AG04450 (cell line): Measurements from ENCODE around the gene SATB1. TPM values are rescaled to one million over a fixed set of nuclear protein-coding genes. Genes with fewer than 3 reads are reported as not detected.

Experiments used
- CTCF ChIA-PET: fragments of 300-600, 350-600 bp; formaldehyde crosslinking; extraction: SDS; loops from one replicate; lab custom pipeline; 2022; ENCODE audit warnings: antibody characterized with exemption, inconsistent platforms; lab: Charles Lee
- POLR2A ChIA-PET: fragments of 350-600 bp; formaldehyde crosslinking; extraction: SDS; loops from one replicate; lab custom pipeline; 2021; ENCODE audit warnings: antibody characterized with exemption, inconsistent platforms; lab: Yijun Ruan, JAX
- DNase-seq: peaks from one replicate; pipeline ENCODE4 v3.0.0-alpha.2; 2011; ENCODE audit warnings: low read depth, low spot score
- H3K27ac ChIP-seq: one replicate; pipeline ENCODE4 v1.5.1; 2012; ENCODE audit warnings: low read depth, low read length, control low read depth
- H3K27me3 ChIP-seq: one replicate; pipeline ENCODE4 v1.6.0; 2012; ENCODE audit warnings: low read length; ENCODE audit not compliant: control insufficient read depth, insufficient read depth
- H3K4me3 ChIP-seq: 2 replicates; pipeline ENCODE4 v1.5.1; 2011; ENCODE audit warnings: mild to moderate bottlenecking, low read depth, low read length, control low read depth
- H3K9me3 ChIP-seq: 2 replicates; pipeline ENCODE4 v1.5.1; 2012; ENCODE audit warnings: low read length; ENCODE audit not compliant: control insufficient read depth, insufficient read depth
- CTCF ChIP-seq: IDR thresholded peaks from 2 replicates; pipeline ENCODE4 v1.5.1; 2011; ENCODE audit warnings: low read depth, low read length, control low read depth, inconsistent platforms
- polyA plus RNA-seq: library from polyadenylated mRNA; depleted of rRNA; stranded (reverse); fragments of >200 nt; gene quantifications from 2 replicates; pipeline ENCODE4 v1.2.3, GENCODE V29; 2011

Gene SATB1
- polyA plus RNA-seq, 1 experiment, result 12.3 TPM

- TF ChIP-seq CTCF, result no peak
- ChIA-PET POLR2A (no interaction called here), CTCF (no interaction called here)
- DNase-seq, result no peak
- no peak overlapping the region for H3K27ac ChIP-seq
- H3K27me3 ChIP-seq, result no peaks in the 10 kb centered on the region
- H3K4me3 ChIP-seq, result no peak overlapping the region
- no peaks in the 10 kb centered on the region for H3K9me3 ChIP-seq
These were observed 75.8 kb downstream of the SATB1 start for GRCh38 chr3:18349197-18349798.

- Histone ChIP-seq H3K27me3 (no peaks in the 10 kb centered on the region), H3K9me3 (no peaks in the 10 kb centered on the region), H3K27ac (no peak overlapping the region), H3K4me3 (no peak overlapping the region)
- TF ChIP-seq CTCF, result no peak
- ChIA-PET CTCF (no interaction called here), POLR2A (no interaction called here)
- DNase-seq, result no peak
These were observed 79.0 kb downstream of the SATB1 start for GRCh38 chr3:18346097-18346496.

DNA sequence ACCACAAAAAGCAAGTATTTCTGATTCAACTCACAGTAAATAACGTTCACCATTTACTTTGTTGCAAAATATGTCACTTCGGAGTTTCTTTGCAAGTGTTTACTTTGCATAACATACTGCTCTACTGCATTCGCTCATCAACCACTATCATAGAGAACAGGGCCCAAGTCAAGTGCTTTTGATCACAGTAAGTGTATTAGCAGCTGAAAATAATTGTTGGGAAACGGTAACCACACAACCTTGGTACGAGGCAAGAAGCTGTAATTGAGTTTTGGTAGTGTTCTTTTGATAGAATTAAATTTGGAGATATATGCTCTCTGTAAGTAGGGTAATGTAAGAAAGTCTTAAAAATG, 80.1 kb downstream of the SATB1 start:
- H3K9me3 ChIP-seq, result no peaks in the 10 kb centered on the region
- no peak overlapping the region for H3K27ac ChIP-seq
- TF ChIP-seq CTCF, result no peak
- H3K27me3 ChIP-seq, result no peaks in the 10 kb centered on the region
- ChIA-PET POLR2A (no interaction called here), CTCF (no interaction called here)
- no peak overlapping the region for H3K4me3 ChIP-seq
- DNase-seq, result no peak

- ChIA-PET POLR2A (no interaction called here), CTCF (no interaction called here)
These were observed 80.7 kb downstream of the SATB1 start for GRCh38 chr3:18344306-18345014.

More at GRCh38 chr3:18344306-18345014, 80.7 kb downstream of the SATB1 start:
- no peak for TF ChIP-seq CTCF
- Histone ChIP-seq H3K27ac (no peak overlapping the region), H3K4me3 (no peak overlapping the region), H3K27me3 (no peaks in the 10 kb centered on the region), H3K9me3 (no peaks in the 10 kb centered on the region)
- DNase-seq, result no peak
